Gastrocnemius medialis (tissue), 4 donors: ENCODE results near the gene RAPGEF1. TPM values are rescaled to one million over a fixed set of nuclear protein-coding genes. Genes with fewer than 3 reads are reported as not detected.
A peak's percentile ranks its signal among the peaks of the same experiment; 100 is the strongest.

ENCODE experiments used
- ATAC-seq, 2 donors: fragments of 150-250 bp; one replicate each; pipeline ENCODE4 v1.9.1; 2016
- DNase-seq, 2 donors: peaks; one replicate each; pipeline ENCODE4 v3.0.0-alpha.2; 2019
- H3K27ac ChIP-seq, 4 donors: fragments of 200-600 bp; sonication (generic); 1 replicate in 1 of 4; 2 replicates in 3 of 4; pipeline ENCODE4 v1.5.1; 2016 to 2018; ENCODE audit warnings: mild to moderate bottlenecking in 2 of 4, moderate library complexity in 1 of 4
- H3K27me3 ChIP-seq, 3 donors: fragments of 200-600 bp; sonication (generic) in 2 of 3; 1 replicate in 1 of 3; 2 replicates in 2 of 3; pipeline versions ENCODE4 v1.5.1 to v1.6.0; 2016 to 2019; ENCODE audit warnings: mild to moderate bottlenecking in 1 of 3, moderate library complexity in 1 of 3
- H3K36me3 ChIP-seq, 2 donors: fragments of 200-600 bp; sonication (generic) in 1 of 2; one replicate each; pipeline ENCODE4 v1.5.1; 2017 to 2018
- H3K4me1 ChIP-seq, 2 donors: fragments of 200-600 bp; sonication (generic) in 1 of 2; one replicate each; pipeline ENCODE4 v1.5.1; 2016 to 2017; ENCODE audit warnings: mild to moderate bottlenecking in 2 of 2
- H3K4me3 ChIP-seq, 4 donors: fragments of 200-600 bp; sonication (generic) in 3 of 4; 1 replicate in 1 of 4; 2 replicates in 3 of 4; pipeline ENCODE4 v1.5.1; 2016 to 2019; ENCODE audit warnings: mild to moderate bottlenecking in 2 of 4
- H3K9me3 ChIP-seq, 3 donors: fragments of 200-600 bp; sonication (generic) in 2 of 3; 1 replicate in 1 of 3; 2 replicates in 2 of 3; pipeline ENCODE4 v1.5.1; 2016 to 2019
- CTCF ChIP-seq, 5 experiments: fragments of 450-650 bp in 3 of 5; fragments of 200-600 bp in 2 of 5; sonication (generic) in 2 of 5; IDR thresholded peaks in 4 of 5; conservative IDR thresholded peaks in 1 of 5; 1 replicate in 4 of 5; 2 replicates in 1 of 5; pipeline ENCODE4 v1.5.1; 2016 to 2019; ENCODE audit warnings: antibody characterized with exemption in 5 of 5, mild to moderate bottlenecking in 3 of 5, moderate library complexity in 3 of 5
- POLR2A ChIP-seq, 2 donors: fragments of 450-650 bp; IDR thresholded peaks; one replicate each; pipeline ENCODE4 v1.6.1; 2017; ENCODE audit warnings: antibody characterized with exemption in 2 of 2, mild to moderate bottlenecking in 2 of 2, moderate library complexity in 2 of 2
- in situ Hi-C, 4 donors: fragments of 200-750 bp; cut with MboI; loops; one replicate each; pipeline versions ENCODE4 v1.15.0 to v1.8.0; 2017; ENCODE audit warnings: low sequenced_read_pairs in 4 of 4
- intact Hi-C: fragments of 100-400 bp; cut with DNase I; formaldehyde crosslinking; loops from one replicate; pipeline ENCODE4 v1.15.1; 2023; ENCODE audit warnings: low total_unique reads
- total RNA-seq, 4 donors: library from RNA; depleted of rRNA; stranded (reverse); fragments of >200 nt; gene quantifications; one replicate each; pipeline versions ENCODE4 v1.1.0 to v1.2.3, GENCODE V29; 2016

RAPGEF1 gene
- total RNA-seq, 4 donors from 2014 or later: 123 to 296 (median 217) TPM

GRCh38 chr9:131674425-131675421, 65.2 kb downstream of the RAPGEF1 start:
- Histone ChIP-seq H3K27me3 (no peaks in the 10 kb centered on the region), H3K36me3 (no peaks in the 10 kb centered on the region), H3K4me3 (no peak overlapping the region), H3K9me3 (no peaks in the 10 kb centered on the region), H3K27ac (peak overlapping the region; percentile 86 to 93 (median 91)), H3K4me1 (peaks cover 98 to 99% of the 10 kb centered on the region in 2 donors)
- intact Hi-C loops (no loop called here), in situ Hi-C loops (no loop called here)
- DNase-seq: no peak
- ATAC-seq: no peak
- TF ChIP-seq CTCF (IDR thresholded peaks at IDR 0.05 in 4 of 5, conservative IDR thresholded peaks at IDR 0.05 in 1 of 5): no peak

- Histone ChIP-seq H3K27ac (peak overlapping the region; percentile 75 to 93 (median 91)), H3K36me3 (no peaks in the 10 kb centered on the region), H3K4me3 (no peak overlapping the region), H3K27me3 (no peaks in the 10 kb centered on the region), H3K9me3 (no peaks in the 10 kb centered on the region), H3K4me1 (peaks cover 98 to 99% of the 10 kb centered on the region in 2 donors)
- no peak for ATAC-seq
- in situ Hi-C loops: no loop called here
- DNase-seq: no peak
- intact Hi-C loops: no loop called here
- TF ChIP-seq CTCF (IDR thresholded peaks at IDR 0.05 in 4 of 5, conservative IDR thresholded peaks at IDR 0.05 in 1 of 5) (no peak), POLR2A (IDR thresholded peaks at IDR 0.05) (no peak)
Observed at GRCh38 chr9:131673531-131673930, 66.3 kb downstream of the RAPGEF1 start.

- ATAC-seq (no peak), DNase-seq (no peak)
- no peaks in the 10 kb centered on the region for H3K36me3 ChIP-seq
- peaks cover 98 to 99% of the 10 kb centered on the region in 2 donors for H3K4me1 ChIP-seq
- H3K9me3 ChIP-seq: no peaks in the 10 kb centered on the region
- TF ChIP-seq CTCF (IDR thresholded peaks at IDR 0.05 in 4 of 5, conservative IDR thresholded peaks at IDR 0.05 in 1 of 5): no peak
- no peak for TF ChIP-seq POLR2A (IDR thresholded peaks at IDR 0.05)
- H3K27ac ChIP-seq: peak overlapping the region; percentile 75 to 93 (median 91)
- intact Hi-C loops (no loop called here), in situ Hi-C loops (no loop called here)
- H3K4me3 ChIP-seq: no peak overlapping the region
- H3K27me3 ChIP-seq: no peaks in the 10 kb centered on the region
Observed at GRCh38 chr9:131673068-131673467, 66.8 kb downstream of the RAPGEF1 start.

- Histone ChIP-seq H3K4me3 (no peak overlapping the region), H3K27ac (peak overlapping the region; percentile 75 to 93 (median 91)), H3K27me3 (no peaks in the 10 kb centered on the region), H3K9me3 (no peaks in the 10 kb centered on the region), H3K4me1 (peaks cover 98 to 99% of the 10 kb centered on the region in 2 donors), H3K36me3 (no peaks in the 10 kb centered on the region)
- ATAC-seq: no peak
- TF ChIP-seq CTCF (IDR thresholded peaks at IDR 0.05 in 4 of 5, conservative IDR thresholded peaks at IDR 0.05 in 1 of 5) (no peak), POLR2A (IDR thresholded peaks at IDR 0.05) (peak in 1 of 2 donors; percentile 42)
- in situ Hi-C loops: no loop called here
- DNase-seq: no peak
- intact Hi-C loops: no loop called here
Observed at GRCh38 chr9:131672451-131672850, 67.4 kb downstream of the RAPGEF1 start.
